HG03139 (cell line): ENCODE measurements around the gene MTCH1.

Experiments used
- ATAC-seq: cut with Tn5 transposase; IDR thresholded peaks from one replicate; pipeline ENCODE4 v1.9.1; 2021; ENCODE audit not compliant: unreplicated experiment

MTCH1 gene, protein sequence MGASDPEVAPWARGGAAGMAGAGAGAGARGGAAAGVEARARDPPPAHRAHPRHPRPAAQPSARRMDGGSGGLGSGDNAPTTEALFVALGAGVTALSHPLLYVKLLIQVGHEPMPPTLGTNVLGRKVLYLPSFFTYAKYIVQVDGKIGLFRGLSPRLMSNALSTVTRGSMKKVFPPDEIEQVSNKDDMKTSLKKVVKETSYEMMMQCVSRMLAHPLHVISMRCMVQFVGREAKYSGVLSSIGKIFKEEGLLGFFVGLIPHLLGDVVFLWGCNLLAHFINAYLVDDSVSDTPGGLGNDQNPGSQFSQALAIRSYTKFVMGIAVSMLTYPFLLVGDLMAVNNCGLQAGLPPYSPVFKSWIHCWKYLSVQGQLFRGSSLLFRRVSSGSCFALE

GRCh38 chr6:36985808-36986703 is at the start of gene MTCH1:
TSS of gene MTCH1 (minus strand) at chr6:36986196. CDS start at chr6:36986173, 23 bp downstream.
- ATAC-seq = peak; percentile 80

DNA sequence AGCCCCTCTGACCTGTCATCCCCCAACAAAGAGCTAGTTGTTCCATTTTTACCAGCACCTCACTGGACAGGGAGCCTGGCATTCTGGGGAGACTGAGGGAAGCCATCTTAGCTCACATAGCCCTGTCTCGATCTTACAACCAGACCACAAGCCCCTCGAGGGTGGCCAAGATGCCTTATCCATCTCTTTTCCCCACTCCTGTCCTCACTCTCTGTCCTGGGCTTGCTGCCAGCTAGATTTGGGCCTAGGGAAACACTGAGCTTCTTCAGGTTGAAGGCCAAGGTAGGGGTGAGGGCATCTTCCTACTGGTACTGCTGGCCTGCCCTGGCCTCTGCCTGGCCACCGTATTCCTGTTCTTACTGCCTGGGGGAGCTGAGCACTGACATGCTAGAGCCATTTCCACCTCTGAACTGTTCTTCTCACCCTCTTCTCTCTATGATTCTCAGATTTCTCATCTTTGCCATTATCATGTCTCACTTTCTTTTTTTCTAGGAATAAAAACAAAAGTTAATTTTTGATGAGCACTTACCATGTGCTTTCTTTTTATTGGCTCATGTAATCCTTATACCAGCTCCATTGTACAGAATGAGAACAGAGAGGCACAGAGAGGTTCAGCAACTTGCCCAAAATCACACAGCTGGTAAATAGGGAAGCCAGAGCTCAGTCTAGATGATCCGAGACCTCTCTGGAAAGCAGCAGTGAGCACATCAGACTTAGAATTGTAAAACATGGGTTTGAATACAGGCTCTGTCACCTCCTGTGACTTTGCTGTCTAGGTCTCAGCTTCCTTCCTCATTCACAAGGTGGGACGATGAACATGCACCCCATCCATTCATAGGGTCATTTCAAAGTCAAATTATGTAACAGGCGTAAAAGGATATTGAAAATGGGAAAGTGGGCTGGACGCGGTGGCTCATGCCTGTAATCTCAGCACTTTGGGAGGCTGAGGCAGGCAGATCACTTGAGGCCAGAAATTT is 48.1 kb upstream of the MTCH1 start:
- no peak for ATAC-seq

- ATAC-seq = no peak
These were observed 47.3 kb upstream of the MTCH1 start for GRCh38 chr6:37033255-37033654.

- ATAC-seq = no peak
These were observed 46.2 kb upstream of the MTCH1 start for GRCh38 chr6:37032239-37032638.

DNA sequence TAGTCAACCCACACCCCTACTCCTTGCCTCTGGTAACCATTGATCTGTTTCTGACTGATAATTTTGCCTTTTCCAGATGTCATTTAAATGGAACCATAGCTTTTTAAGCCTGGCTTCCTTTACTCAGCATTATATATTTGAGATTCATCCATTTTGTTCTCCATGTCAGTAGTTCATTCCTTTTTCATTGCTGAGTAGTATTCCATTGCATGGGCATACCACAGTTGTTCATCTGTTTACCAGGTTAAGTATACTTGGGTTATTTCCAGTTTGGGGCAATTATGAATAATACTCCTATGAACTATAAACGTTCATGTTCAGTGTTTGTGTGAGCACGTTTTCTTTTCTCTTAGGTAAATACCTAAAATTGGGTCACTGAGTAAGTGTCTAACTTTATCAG is 44.6 kb upstream of the MTCH1 start:
- no peak for ATAC-seq

DNA sequence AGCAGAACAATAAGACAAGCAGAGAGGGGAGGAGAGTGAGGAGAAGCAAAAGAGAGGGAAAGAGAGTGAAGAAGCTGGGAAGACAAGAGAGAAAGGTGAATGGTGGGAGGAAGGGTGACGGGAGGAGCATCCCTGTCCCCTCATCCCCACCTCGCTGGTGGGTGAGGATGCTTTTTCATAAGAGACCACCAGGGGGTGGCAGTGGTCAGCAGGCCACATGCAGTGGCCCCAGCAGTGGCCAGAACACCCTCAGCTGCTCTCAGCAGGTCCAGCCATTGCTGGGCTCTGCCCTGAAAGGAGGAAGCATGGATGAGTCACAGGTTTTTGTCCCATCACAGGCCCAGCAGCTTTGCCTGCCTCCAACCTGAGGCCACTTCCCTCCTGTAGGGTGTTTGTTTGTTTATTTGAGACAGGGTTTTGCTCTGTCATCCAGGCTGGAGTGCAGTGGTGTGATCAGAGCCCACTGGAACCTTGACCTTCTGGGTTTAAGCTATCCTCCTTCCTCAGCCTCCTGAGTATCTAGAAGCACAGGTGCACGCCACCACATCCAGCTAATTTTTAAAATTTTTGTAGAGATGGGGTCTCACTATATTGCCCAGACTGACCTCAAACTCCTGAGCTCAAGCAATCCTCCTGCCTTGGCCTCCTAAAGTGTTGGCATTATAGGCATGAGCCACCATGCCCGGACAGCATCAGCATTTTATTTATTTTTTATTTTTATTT is 43.4 kb upstream of the MTCH1 start:
- no peak for ATAC-seq

- ATAC-seq = no peak
These were observed 41.9 kb upstream of the MTCH1 start for GRCh38 chr6:37027811-37028469.

- no peak for ATAC-seq
These were observed 41.2 kb upstream of the MTCH1 start for GRCh38 chr6:37027036-37027720.

DNA sequence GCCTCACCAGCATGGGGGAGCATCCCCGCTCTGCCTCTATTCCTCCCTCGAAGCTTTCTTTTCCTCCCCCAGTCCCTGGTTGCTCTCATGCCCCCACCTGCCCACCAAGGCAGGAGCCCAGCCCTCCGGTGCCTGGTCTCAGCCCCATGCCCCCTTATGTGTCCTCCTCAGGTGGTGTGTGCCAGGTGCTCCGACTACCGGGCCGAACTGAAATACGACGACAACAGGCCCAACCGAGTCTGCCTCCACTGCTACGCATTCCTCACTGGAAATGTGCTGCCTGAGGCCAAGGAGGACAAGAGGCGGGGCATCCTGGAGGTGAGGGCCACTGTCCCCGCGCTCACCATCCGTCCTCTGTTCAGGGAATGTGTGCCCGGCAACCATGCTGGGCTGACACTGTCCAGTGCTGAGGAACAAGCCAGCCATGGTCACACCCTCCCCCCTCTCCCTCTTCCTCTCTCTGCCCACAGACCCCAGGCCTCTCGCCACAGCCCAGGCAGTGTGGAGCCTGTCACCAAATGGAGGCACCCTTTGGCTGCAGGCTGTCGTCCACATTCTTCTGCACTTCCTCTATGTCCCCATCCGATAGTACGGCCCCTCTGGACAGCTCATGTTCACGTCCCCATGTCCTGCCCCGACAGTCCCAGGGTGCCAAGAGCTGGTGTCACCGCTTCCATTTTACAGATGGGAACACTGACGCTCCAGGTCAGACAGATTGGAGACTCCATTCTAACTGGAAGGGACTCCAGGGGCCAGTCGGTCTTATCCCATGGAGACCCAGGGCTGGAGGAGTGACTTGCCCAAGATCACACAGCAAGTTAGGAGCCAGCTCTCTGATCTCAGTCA is 39.8 kb upstream of the MTCH1 start:
- ATAC-seq = no peak

DNA sequence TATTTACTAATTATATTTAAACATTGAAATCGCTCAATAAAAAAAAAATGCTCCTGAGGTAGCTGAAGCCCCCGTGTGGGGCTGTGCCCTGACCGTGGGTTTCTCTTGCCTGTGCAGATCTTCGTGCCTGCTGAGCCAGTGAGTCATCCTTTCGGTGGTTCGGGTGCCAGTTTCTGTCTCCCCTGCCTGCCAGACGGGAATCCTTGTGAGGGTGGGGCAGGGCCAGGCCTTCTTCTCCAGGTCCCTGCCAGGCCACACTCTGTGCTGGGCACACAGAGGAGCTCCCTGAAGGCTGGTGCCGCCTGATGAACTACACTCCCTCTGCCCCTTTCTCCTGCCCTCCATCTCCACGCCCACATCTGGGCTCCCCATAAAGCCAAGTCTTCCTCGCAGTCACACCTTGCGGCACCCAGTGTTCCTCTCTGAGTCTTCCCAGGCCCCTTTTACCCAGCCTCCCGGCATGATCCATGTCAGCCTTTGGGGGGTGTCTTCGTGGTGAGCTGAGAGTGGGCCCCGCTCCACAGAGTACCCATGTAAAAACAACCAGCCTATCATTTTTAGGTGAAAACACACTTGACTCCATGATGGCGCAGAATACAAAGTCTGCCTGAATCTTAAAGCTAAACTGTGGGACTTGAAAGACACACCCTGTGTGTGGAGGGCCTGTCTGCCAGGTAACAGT is 38.8 kb upstream of the MTCH1 start:
- no peak for ATAC-seq

DNA sequence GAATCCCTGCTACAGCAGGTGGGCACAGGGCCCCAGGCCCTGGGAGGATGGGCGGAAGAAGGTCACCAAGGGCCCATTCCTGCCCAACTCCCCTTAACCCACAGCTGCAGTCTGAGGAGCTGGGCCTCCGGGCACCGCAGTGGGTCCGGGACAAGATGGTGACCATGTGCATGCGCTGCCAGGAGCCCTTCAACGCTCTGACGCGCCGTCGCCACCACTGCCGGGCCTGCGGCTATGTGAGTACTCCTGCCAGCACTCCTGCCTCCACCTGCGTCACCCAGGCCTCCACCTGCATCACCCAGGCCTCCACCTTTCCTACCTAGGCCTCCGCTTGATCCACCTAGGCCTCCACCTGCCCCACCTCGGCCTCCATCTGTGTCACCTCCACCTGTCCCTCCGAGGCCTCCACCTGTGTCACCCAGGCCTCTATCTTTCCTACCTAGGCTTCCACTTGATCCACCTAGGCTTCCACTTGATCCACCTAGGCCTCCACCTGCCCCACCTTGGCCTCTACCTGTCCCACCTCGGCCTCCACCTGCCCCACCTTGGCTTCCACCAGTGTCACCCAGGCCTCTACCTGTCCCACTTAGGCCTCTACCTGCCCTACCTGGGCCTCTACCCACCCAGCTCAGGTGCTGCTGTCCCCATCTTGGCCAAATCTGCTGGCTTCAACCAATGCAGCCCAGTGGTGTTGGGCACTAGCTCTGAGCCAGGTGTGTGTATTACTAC is 36.3 kb upstream of the MTCH1 start:
- no peak for ATAC-seq

DNA sequence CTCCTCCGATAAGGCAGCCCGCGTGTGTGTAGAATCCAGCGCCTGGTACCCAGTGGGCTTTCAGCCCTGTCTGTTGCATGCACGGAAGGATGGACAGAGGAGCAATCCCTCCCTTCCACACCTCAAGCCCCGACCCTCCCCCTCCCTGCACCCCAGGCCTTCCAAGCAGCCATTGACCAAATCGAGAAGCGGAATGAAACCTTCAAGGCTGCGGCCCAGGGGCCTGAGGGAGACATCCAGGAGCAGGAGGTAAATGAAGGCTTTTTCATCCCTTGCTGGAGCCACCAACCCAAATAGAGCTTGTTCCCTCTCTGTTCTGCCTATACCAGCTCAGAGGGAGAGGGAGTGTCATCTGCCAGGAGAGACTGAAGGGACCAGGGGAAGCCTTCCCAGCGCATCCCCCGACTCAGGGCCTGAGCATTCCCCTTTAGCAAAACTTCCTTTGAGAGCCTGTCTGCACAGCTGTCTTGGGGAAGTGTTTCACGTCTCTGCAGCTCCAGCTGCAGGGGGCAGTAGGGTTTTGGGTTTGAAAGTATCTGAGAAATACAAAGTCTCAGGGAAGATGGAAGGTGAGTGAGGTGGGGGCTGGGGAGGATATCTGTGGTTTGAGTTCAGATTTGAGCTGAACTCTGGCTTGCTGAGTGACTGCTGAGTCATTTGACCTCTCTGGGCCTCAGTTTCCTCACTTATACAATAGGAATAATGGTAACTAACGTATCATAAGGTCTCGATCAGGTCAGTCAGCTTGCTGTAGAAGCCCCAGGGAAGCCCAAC is 35.5 kb upstream of the MTCH1 start:
- no peak for ATAC-seq

GRCh38 chr6:37020812-37021211 is 34.8 kb upstream of the MTCH1 start:
- ATAC-seq = no peak

- no peak for ATAC-seq
These were observed 34.4 kb upstream of the MTCH1 start for GRCh38 chr6:37020381-37020780.

DNA sequence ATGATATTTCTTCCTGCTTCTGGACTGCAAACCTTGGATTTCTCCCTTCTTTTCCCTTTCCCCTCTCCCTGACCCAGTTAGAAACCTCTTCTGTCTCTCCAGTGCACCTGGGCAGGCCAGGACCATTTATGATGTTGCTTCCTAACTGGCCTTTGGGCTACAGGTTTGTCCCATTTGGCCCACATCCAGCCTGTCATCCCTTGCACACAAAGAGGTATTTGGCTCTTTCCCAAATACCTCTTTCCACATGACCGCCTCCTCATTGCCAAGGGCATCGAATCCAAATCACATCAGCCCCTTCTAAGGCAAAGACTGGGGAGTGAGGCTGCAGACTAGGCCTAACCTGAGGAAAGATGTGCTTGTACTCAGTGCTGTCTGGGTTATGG is 33.1 kb upstream of the MTCH1 start:
- ATAC-seq = no peak
